BE2C (cell line): Measurements from ENCODE around the gene GPATCH4.

ENCODE experiments used
- DNase-seq: peaks from one replicate; pipeline ENCODE4 v3.0.0-alpha.2; 2020
- H3K27me3 ChIP-seq: fragments of 250-450 bp; sonication (Bioruptor Pico); 2 replicates; pipeline ENCODE4 v1.5.1; 2020; ENCODE audit warnings: mild to moderate bottlenecking
- H3K36me3 ChIP-seq: fragments of 250-450 bp; sonication (Bioruptor Pico); 2 replicates; pipeline ENCODE4 v1.5.1; 2020; ENCODE audit warnings: mild to moderate bottlenecking
- H3K4me1 ChIP-seq: fragments of 250-450 bp; sonication (Bioruptor Pico); 2 replicates; pipeline ENCODE4 v1.5.1; 2020
- H3K4me3 ChIP-seq: 2 replicates; pipeline ENCODE4 v1.5.1; 2011; ENCODE audit warnings: low read depth, low read length
- H3K9me3 ChIP-seq: fragments of 250-450 bp; sonication (Bioruptor Pico); 2 replicates; pipeline ENCODE4 v1.5.1; 2020
- CTCF ChIP-seq: IDR thresholded peaks from 2 replicates; pipeline ENCODE4 v1.5.1; 2012; ENCODE audit warnings: mild to moderate bottlenecking, low read depth, low read length

The GPATCH4 gene

GRCh38 chr1:156595016-156595415 lies 6.3 kb downstream of the GPATCH4 start:
- Histone ChIP-seq H3K4me3 (no peak overlapping the region), H3K27me3 (no peaks in the 10 kb centered on the region), H3K9me3 (no peaks in the 10 kb centered on the region), H3K4me1 (0 out of 2 replicates have a peak, but pooled peaks cover 3% of the 10 kb centered on the region), H3K36me3 (peaks cover 77% of the 10 kb centered on the region)
- TF ChIP-seq CTCF = no peak
- DNase-seq = no peak

- H3K36me3 ChIP-seq = peaks cover 71% of the 10 kb centered on the region
- H3K4me1 ChIP-seq = no peaks in the 10 kb centered on the region
- no peak for DNase-seq
- H3K27me3 ChIP-seq = no peaks in the 10 kb centered on the region
- no peaks in the 10 kb centered on the region for H3K9me3 ChIP-seq
- no peak overlapping the region for H3K4me3 ChIP-seq
- TF ChIP-seq CTCF = no peak
Observed at GRCh38 chr1:156594190-156594589, 7.1 kb downstream of the GPATCH4 start.

- no peak overlapping the region for H3K4me3 ChIP-seq
- no peaks in the 10 kb centered on the region for H3K9me3 ChIP-seq
- no peaks in the 10 kb centered on the region for H3K4me1 ChIP-seq
- TF ChIP-seq CTCF = no peak
- no peak for DNase-seq
- no peaks in the 10 kb centered on the region for H3K27me3 ChIP-seq
- H3K36me3 ChIP-seq = peaks cover 65% of the 10 kb centered on the region
Observed at GRCh38 chr1:156593661-156593989, 7.7 kb downstream of the GPATCH4 start.

- Histone ChIP-seq H3K4me1 (no peaks in the 10 kb centered on the region), H3K9me3 (no peaks in the 10 kb centered on the region), H3K36me3 (peaks cover 60% of the 10 kb centered on the region), H3K27me3 (no peaks in the 10 kb centered on the region), H3K4me3 (no peak overlapping the region; the same call in 1 of the 2 replicates)
- no peak for TF ChIP-seq CTCF
- no peak for DNase-seq
Observed at GRCh38 chr1:156592910-156593660, 8.2 kb downstream of the GPATCH4 start.

GRCh38 chr1:156592158-156592909 lies 8.9 kb downstream of the GPATCH4 start:
- DNase-seq = no peak

More at GRCh38 chr1:156592158-156592909, 8.9 kb downstream of the GPATCH4 start:
- Histone ChIP-seq H3K36me3 (peaks cover 52% of the 10 kb centered on the region), H3K4me3 (peak overlapping the region; percentile 88), H3K27me3 (no peaks in the 10 kb centered on the region), H3K4me1 (no peaks in the 10 kb centered on the region), H3K9me3 (no peaks in the 10 kb centered on the region)
- no peak for TF ChIP-seq CTCF
